K562 (cell line): ENCODE measurements around the gene VWA7. TPM values are rescaled to one million over a fixed set of nuclear protein-coding genes. Genes with fewer than 3 reads are reported as not detected.

Source experiments
- ARID2 ChIP-seq: fragments of 450-650 bp; IDR thresholded peaks from 2 replicates; pipeline ENCODE4 v1.6.1; 2017; ENCODE audit warnings: antibody characterized with exemption, mild to moderate bottlenecking
- CEBPG ChIP-seq, 3 experiments: fragments of 200-800 bp in 1 of 3; sonication (Bioruptor generic) in 1 of 3; sonication (generic) in 1 of 3; formaldehyde crosslinking in 1 of 3; IDR thresholded peaks in 2 of 3; conservative IDR thresholded peaks in 1 of 3; 2 replicates each; pipeline versions ENCODE4 v1.6.1 to v1.8.0; 2016 to 2022; ENCODE audit warnings: missing compliant biosample characterization in 2 of 3, missing genetic modification characterization in 2 of 3, mild to moderate bottlenecking in 1 of 3, missing genetic modification reagents in 1 of 3
- E2F5 ChIP-seq: sonication (generic); formaldehyde crosslinking; IDR thresholded peaks from 2 replicates; pipeline ENCODE4 v1.8.0; 2022; ENCODE audit warnings: mild to moderate bottlenecking, missing genetic modification reagents
- GTF2A2 ChIP-seq: IDR thresholded peaks from 2 replicates; pipeline ENCODE4 v1.6.1; 2016; ENCODE audit warnings: mild to moderate bottlenecking, missing genetic modification characterization, missing compliant biosample characterization
- HDAC8 ChIP-seq: fragments of 450-650 bp; IDR thresholded peaks from 2 replicates; pipeline ENCODE4 v1.6.1; 2016; ENCODE audit warnings: mild to moderate bottlenecking, missing genetic modification characterization, moderate library complexity, missing compliant biosample characterization
- HMG20B ChIP-seq: fragments of 250-450 bp; sonication (Bioruptor Pico); IDR thresholded peaks from 2 replicates; pipeline ENCODE4 v1.5.0; 2021; ENCODE audit warnings: mild to moderate bottlenecking
- LARP7 ChIP-seq: fragments of 450-650 bp; IDR thresholded peaks from 2 replicates; pipeline ENCODE4 v1.6.1; 2016
- RNF219 ChIP-seq: fragments of 250-450 bp; sonication (Bioruptor Pico); IDR thresholded peaks from 2 replicates; pipeline ENCODE4 v1.5.0; 2022; ENCODE audit warnings: mild to moderate bottlenecking
- SMAD1 ChIP-seq: fragments of 150-350 bp; IDR thresholded peaks from 2 replicates; pipeline ENCODE4 v1.6.1; 2014; ENCODE audit warnings: low read length, low read depth; ENCODE audit not compliant: partially characterized antibody
- polyA plus RNA-seq, 8 experiments: library from polyadenylated mRNA; depleted of rRNA in 4 of 8; stranded (reverse) in 5 of 8; unstranded in 3 of 8; fragments of >200 nt; fragmentation: Nextera tagmentation in 2 of 8; fragmentation: Illumina TruSeq in 1 of 8; extraction: Ambion mirVana in 2 of 8; extraction: Trizol in 1 of 8; gene quantifications; 2 replicates each; pipeline versions ENCODE4 v1.2.1 to v1.2.3, GENCODE V29; 2011 to 2014; ENCODE audit warnings: inconsistent platforms in 1 of 8, missing spikeins in 1 of 8
- total RNA-seq, 7 experiments: library from RNA; depleted of rRNA in 6 of 7; stranded (reverse); fragments of >200 nt in 6 of 7; fragmentation: Illumina TruSeq in 2 of 7; extraction: Trizol in 2 of 7; gene quantifications; 2 replicates each; pipeline versions ENCODE4 v1.2.1 to v1.2.3, GENCODE V29; 2011 to 2021; ENCODE audit warnings: low replicate concordance in 1 of 7

Gene VWA7
- total and polyA plus RNA-seq, 9 of the 15 experiments (the other 6 are each of a cell fraction or from before 2014, with no cell fraction given) = 0.18 to 2.9 (median 0.95) TPM

- TF ChIP-seq GTF2A2 (tag) = 0 out of 2 replicates have a peak, but pooled peaks have one; percentile 8
- 0 out of 2 replicates have a peak, but pooled peaks have one; percentile 31 for TF ChIP-seq LARP7
- no peak for TF ChIP-seq HDAC8 (tag)
- TF ChIP-seq HMG20B (CRISPR knock-in tag) = no peak
- 0 out of 2 replicates have a peak, but pooled peaks have one; percentile 28 for TF ChIP-seq CEBPG (CRISPR knock-in tag; IDR thresholded peaks at IDR 0.05)
- TF ChIP-seq CEBPG (tag; conservative IDR thresholded peaks at IDR 0.05 in 1 of 2, IDR thresholded peaks at IDR 0.05 in 1 of 2) = no peak
- no peak for TF ChIP-seq RNF219 (CRISPR knock-in tag)
- TF ChIP-seq ARID2 = peak; percentile 30; the same call in 1 of the 2 replicates
- TF ChIP-seq E2F5 = 0 out of 2 replicates have a peak, but pooled peaks have one; percentile 7
- peak; percentile 15 for TF ChIP-seq SMAD1
These were observed 43.4 kb downstream of the VWA7 start (continued) for GRCh38 chr6:31733734-31734133.
